HCT116 (cell line): Measurements from ENCODE around the gene CTNNA1. TPM values are rescaled to one million over a fixed set of nuclear protein-coding genes. Genes with fewer than 3 reads are reported as not detected.

ENCODE experiments used
- ATAC-seq: fragments of 200-7000 bp; cut with Tn5 transposase; 2 replicates; pipeline ENCODE4 v1.9.1; 2020; ENCODE audit warnings: mild to moderate bottlenecking, moderate library complexity
- BruUV-seq: library from RNA; stranded (reverse); fragments of 400-500 nt; replicated peaks from 2 replicates; lab custom pipeline; 2021; lab: Mats Ljungman, UMichigan
- CTCF ChIA-PET: fragments of 300-600 bp; sonication (Branson Sonifier 250); formaldehyde crosslinking; loops from one replicate; lab custom pipeline; 2021; ENCODE audit warnings: antibody characterized with exemption; lab: Charles Lee
- POLR2A ChIA-PET: fragments of 300-600, 350-600 bp; sonication (Branson Sonifier 250); formaldehyde crosslinking; loops from one replicate; lab custom pipeline; 2021; ENCODE audit warnings: antibody characterized with exemption; lab: Charles Lee
- RAD21 ChIA-PET, 2 experiments: fragments of 300-600 bp; sonication (Branson Sonifier 250); formaldehyde crosslinking; loops; one replicate each; lab custom pipeline; 2023; ENCODE audit warnings: low total read pairs in 2 of 2; ENCODE audit not compliant: uncharacterized antibody in 2 of 2, unreplicated experiment in 2 of 2, low non-redundant PET in 1 of 2; lab: Charles Lee
- DNase-seq: peaks from one replicate; pipeline ENCODE4 v3.0.0-alpha.2; 2010; ENCODE audit warnings: low read depth, low spot score
- H2AFZ ChIP-seq: fragments of 200-600 bp; shearing (Covaris generic), sonication (generic); 2 replicates; pipeline ENCODE4 v1.6.1; 2017; ENCODE audit warnings: low read depth, mixed run types, mixed read lengths, antibody characterized with exemption, low read length; ENCODE audit not compliant: poor library complexity, severe bottlenecking
- H3K27ac ChIP-seq: 2 replicates; pipeline ENCODE4 v1.5.1; 2012; ENCODE audit warnings: low read depth, low read length
- H3K27me3 ChIP-seq: fragments of 200-600 bp; sonication (generic); 2 replicates; pipeline ENCODE4 v1.6.1; 2016; ENCODE audit warnings: mixed run types, low read length, mixed read lengths; ENCODE audit not compliant: insufficient read depth
- H3K36me3 ChIP-seq, 2 experiments: fragments of 200-500 bp in 1 of 2; fragments of 200-600 bp in 1 of 2; sonication (Bioruptor generic) in 1 of 2; sonication (generic) in 1 of 2; 2 replicates each; pipeline versions ENCODE4 v1.5.1 to v1.6.1; 2014 to 2016; ENCODE audit warnings: low read length in 2 of 2, inconsistent platforms in 1 of 2, mixed read lengths in 1 of 2, mixed run types in 1 of 2; ENCODE audit not compliant: insufficient read depth in 2 of 2, control insufficient read depth in 1 of 2
- H3K4me1 ChIP-seq, 2 experiments: fragments of 200-600 bp in 1 of 2; sonication (generic) in 1 of 2; 2 replicates each; pipeline versions ENCODE4 v1.5.1 to v1.6.1; 2012 to 2017; ENCODE audit warnings: low read length in 2 of 2, inconsistent platforms in 1 of 2, mild to moderate bottlenecking in 1 of 2, mixed read lengths in 1 of 2, mixed run types in 1 of 2, moderate library complexity in 1 of 2; ENCODE audit not compliant: insufficient read depth in 2 of 2, control insufficient read depth in 1 of 2
- H3K4me2 ChIP-seq: fragments of 200-600 bp; sonication (generic); 2 replicates; pipeline ENCODE4 v1.6.1; 2017; ENCODE audit warnings: mixed run types, low read length, mixed read lengths
- H3K4me3 ChIP-seq, 2 experiments: fragments of 200-600 bp in 1 of 2; sonication (generic) in 1 of 2; replicated peaks in 1 of 2; 2 replicates each; pipeline ENCODE4 v1.5.1; 2011 to 2016; ENCODE audit warnings: low read length in 2 of 2, control low read depth in 1 of 2, low read depth in 1 of 2, mild to moderate bottlenecking in 1 of 2, mixed read lengths in 1 of 2, mixed run types in 1 of 2
- H3K79me2 ChIP-seq: fragments of 200-600 bp; sonication (generic); 2 replicates; pipeline ENCODE4 v1.6.1; 2017; ENCODE audit warnings: mild to moderate bottlenecking, mixed run types, low read length, moderate library complexity, mixed read lengths; ENCODE audit not compliant: insufficient read depth
- H3K9ac ChIP-seq: fragments of 200-600 bp; sonication (generic); 2 replicates; pipeline ENCODE4 v1.6.1; 2016; ENCODE audit warnings: low read length, mixed read lengths
- H3K9me2 ChIP-seq: fragments of 200-600 bp; sonication (generic), shearing (Covaris generic); 2 replicates; pipeline ENCODE4 v1.6.1; 2017; ENCODE audit warnings: mixed run types, mild to moderate bottlenecking, moderate library complexity; ENCODE audit not compliant: insufficient read depth
- H3K9me3 ChIP-seq, 2 experiments: fragments of 200-500 bp in 1 of 2; fragments of 200-600 bp in 1 of 2; sonication (Bioruptor generic) in 1 of 2; sonication (generic) in 1 of 2; 2 replicates each; pipeline ENCODE4 v1.6.1; 2014 to 2017; ENCODE audit warnings: low read length in 2 of 2, mixed read lengths in 2 of 2, inconsistent platforms in 1 of 2, low read depth in 1 of 2, mild to moderate bottlenecking in 1 of 2, mixed run types in 1 of 2, moderate library complexity in 1 of 2; ENCODE audit not compliant: control insufficient read depth in 1 of 2, insufficient read depth in 1 of 2
- H4K20me1 ChIP-seq: fragments of 200-600 bp; sonication (generic), shearing (Covaris generic); 2 replicates; pipeline ENCODE4 v1.6.1; 2017; ENCODE audit warnings: mixed run types, mild to moderate bottlenecking, moderate library complexity; ENCODE audit not compliant: insufficient read depth
- ATF3 ChIP-seq: IDR thresholded peaks from 2 replicates; pipeline ENCODE4 v1.6.1; 2012
- CBX3 ChIP-seq: IDR thresholded peaks from 2 replicates; pipeline ENCODE4 v1.6.1; 2012; ENCODE audit warnings: low read depth
- EGR1 ChIP-seq: IDR thresholded peaks from 2 replicates; pipeline ENCODE4 v1.6.1; 2012; ENCODE audit warnings: low read depth
- ELF1 ChIP-seq: IDR thresholded peaks from 2 replicates; pipeline ENCODE4 v1.6.1; 2012; ENCODE audit warnings: low read depth, borderline replicate concordance
- EZH2 ChIP-seq: fragments of 200-600 bp; sonication (generic); IDR thresholded peaks from 2 replicates; pipeline ENCODE4 v1.6.1; 2017; ENCODE audit warnings: antibody characterized with exemption, mixed run types
- EZH2phosphoT487 ChIP-seq: fragments of 200-600 bp; IDR thresholded peaks from 2 replicates; pipeline ENCODE4 v1.6.1; 2018; ENCODE audit warnings: antibody characterized with exemption, borderline replicate concordance
- FOSL1 ChIP-seq: IDR thresholded peaks from 2 replicates; pipeline ENCODE4 v1.6.1; 2012; ENCODE audit warnings: low read depth
- JUND ChIP-seq: IDR thresholded peaks from 2 replicates; pipeline ENCODE4 v1.6.1; 2012
- POLR2AphosphoS5 ChIP-seq: IDR thresholded peaks from 2 replicates; pipeline ENCODE4 v1.6.1; 2011; ENCODE audit warnings: mild to moderate bottlenecking, low read depth, low read length, moderate library complexity
- SIN3A ChIP-seq: IDR thresholded peaks from 2 replicates; pipeline ENCODE4 v1.6.1; 2012; ENCODE audit warnings: low read depth
- SP1 ChIP-seq: IDR thresholded peaks from 2 replicates; pipeline ENCODE4 v1.6.1; 2012; ENCODE audit warnings: low read depth
- TCF7L2 ChIP-seq: IDR thresholded peaks from 2 replicates; pipeline ENCODE4 v1.7.0; 2011; ENCODE audit warnings: borderline replicate concordance, inconsistent platforms; ENCODE audit not compliant: insufficient read depth, insufficient read length; ENCODE audit errors: extremely low read depth
- YY1 ChIP-seq: IDR thresholded peaks from 2 replicates; pipeline ENCODE4 v1.6.1; 2011; ENCODE audit warnings: low read length, low read depth, moderate library complexity, mild to moderate bottlenecking; ENCODE audit not compliant: insufficient replicate concordance; ENCODE audit errors: extremely low read depth
- ZFX ChIP-seq: fragments of 450-650 bp; IDR thresholded peaks from 2 replicates; pipeline ENCODE4 v1.6.1; 2017
- ZNF274 ChIP-seq: fragments of 200-500 bp; sonication (Bioruptor generic); IDR thresholded peaks from 2 replicates; pipeline ENCODE4 v1.6.1; 2014; ENCODE audit warnings: mild to moderate bottlenecking, low read depth, low read length, inconsistent platforms
- intact Hi-C: fragments of 100-400 bp; cut with micrococcal nuclease; formaldehyde crosslinking; loops from 2 replicates; pipeline ENCODE4 v1.10.0; 2022
- total RNA-seq: library from RNA; stranded (reverse); gene quantifications from one replicate; pipeline ENCODE4 v1.2.1, GENCODE V29; 2021; ENCODE audit not compliant: unreplicated experiment
- TF ChIP-seq, protein P1 (sequence below): IDR thresholded peaks from 2 replicates; pipeline ENCODE4 v1.6.1; 2012
- TF ChIP-seq, protein P2 (sequence below): IDR thresholded peaks from 2 replicates; pipeline ENCODE4 v1.6.1; 2011; ENCODE audit warnings: mild to moderate bottlenecking, low read length, moderate library complexity; ENCODE audit not compliant: insufficient replicate concordance; ENCODE audit errors: extremely low read depth

Gene CTNNA1
- total RNA-seq, 1 experiment from 2014 or later = 313 TPM

DNA sequence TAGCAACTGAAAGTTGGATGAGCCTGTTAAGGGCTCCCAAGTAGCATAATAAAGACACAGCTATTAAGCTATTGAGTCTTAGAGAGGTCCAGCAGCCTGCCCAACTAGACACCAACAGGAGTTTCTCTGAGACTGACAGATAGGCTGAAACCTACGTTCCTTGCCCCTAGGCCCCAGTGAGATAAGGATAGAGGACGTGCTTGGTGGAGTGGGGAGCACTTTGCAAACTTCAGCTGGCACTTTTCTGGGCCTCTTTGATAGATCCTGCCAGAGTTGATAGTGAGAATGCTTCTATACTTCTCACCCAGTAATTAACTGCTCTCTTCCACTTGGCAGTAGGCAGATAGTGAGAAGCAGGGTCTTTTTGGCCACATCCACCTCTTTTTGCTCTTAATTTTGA lies 20.8 kb upstream of the CTNNA1 start:
- no peak for DNase-seq
- Histone ChIP-seq H3K27ac (no peak overlapping the region), H4K20me1 (no peaks in the 10 kb centered on the region), H3K4me1 (no peaks in the 10 kb centered on the region), H3K4me2 (no peak overlapping the region), H3K9me2 (no peaks in the 10 kb centered on the region), H3K9me3 (no peaks in the 10 kb centered on the region), H3K36me3 (no peaks in the 10 kb centered on the region), H3K4me3 (no peak overlapping the region), H3K9ac (no peak overlapping the region), H2AFZ (no peak overlapping the region), H3K79me2 (no peaks in the 10 kb centered on the region), H3K27me3 (no peaks in the 10 kb centered on the region)
- no peak for ATAC-seq
- no TSS peak for BruUV-seq
- TF ChIP-seq ATF3 (no peak), EGR1 (no peak), SP1 (no peak), POLR2AphosphoS5 (no peak)
- ChIA-PET RAD21 (no interaction called here), POLR2A (no interaction called here), CTCF (no interaction called here)
- intact Hi-C loops = no loop called here

GRCh38 chr5:138732933-138733332 lies 20.3 kb upstream of the CTNNA1 start:
- Histone ChIP-seq H3K4me2 (no peak overlapping the region), H2AFZ (no peak overlapping the region), H3K27ac (no peak overlapping the region), H3K27me3 (no peaks in the 10 kb centered on the region), H3K9me2 (no peaks in the 10 kb centered on the region), H4K20me1 (no peaks in the 10 kb centered on the region), H3K79me2 (no peaks in the 10 kb centered on the region), H3K4me1 (no peaks in the 10 kb centered on the region), H3K9me3 (no peaks in the 10 kb centered on the region), H3K4me3 (no peak overlapping the region), H3K36me3 (no peaks in the 10 kb centered on the region), H3K9ac (no peak overlapping the region)
- ATAC-seq (no peak), DNase-seq (no peak)
- CTCF ChIA-PET = no interaction called here
- intact Hi-C loops = no loop called here
- no TSS peak for BruUV-seq
- POLR2A ChIA-PET = no interaction called here
- RAD21 ChIA-PET = no interaction called here
- TF ChIP-seq, protein P1, sequence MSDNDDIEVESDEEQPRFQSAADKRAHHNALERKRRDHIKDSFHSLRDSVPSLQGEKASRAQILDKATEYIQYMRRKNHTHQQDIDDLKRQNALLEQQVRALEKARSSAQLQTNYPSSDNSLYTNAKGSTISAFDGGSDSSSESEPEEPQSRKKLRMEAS = no peak
- TF ChIP-seq ZNF274 = no peak
- no peak for TF ChIP-seq ELF1
- TF ChIP-seq ATF3 = no peak
- no peak for TF ChIP-seq FOSL1
- TF ChIP-seq TCF7L2 = no peak
- no peak for TF ChIP-seq SIN3A
- TF ChIP-seq CBX3 = no peak
- TF ChIP-seq JUND = no peak
- no peak for TF ChIP-seq ZFX
- TF ChIP-seq EZH2phosphoT487 = no peak
- TF ChIP-seq POLR2AphosphoS5 = no peak
- TF ChIP-seq, protein P2, sequence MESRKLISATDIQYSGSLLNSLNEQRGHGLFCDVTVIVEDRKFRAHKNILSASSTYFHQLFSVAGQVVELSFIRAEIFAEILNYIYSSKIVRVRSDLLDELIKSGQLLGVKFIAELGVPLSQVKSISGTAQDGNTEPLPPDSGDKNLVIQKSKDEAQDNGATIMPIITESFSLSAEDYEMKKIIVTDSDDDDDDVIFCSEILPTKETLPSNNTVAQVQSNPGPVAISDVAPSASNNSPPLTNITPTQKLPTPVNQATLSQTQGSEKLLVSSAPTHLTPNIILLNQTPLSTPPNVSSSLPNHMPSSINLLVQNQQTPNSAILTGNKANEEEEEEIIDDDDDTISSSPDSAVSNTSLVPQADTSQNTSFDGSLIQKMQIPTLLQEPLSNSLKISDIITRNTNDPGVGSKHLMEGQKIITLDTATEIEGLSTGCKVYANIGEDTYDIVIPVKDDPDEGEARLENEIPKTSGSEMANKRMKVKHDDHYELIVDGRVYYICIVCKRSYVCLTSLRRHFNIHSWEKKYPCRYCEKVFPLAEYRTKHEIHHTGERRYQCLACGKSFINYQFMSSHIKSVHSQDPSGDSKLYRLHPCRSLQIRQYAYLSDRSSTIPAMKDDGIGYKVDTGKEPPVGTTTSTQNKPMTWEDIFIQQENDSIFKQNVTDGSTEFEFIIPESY = no peak
- TF ChIP-seq EZH2 = no peak
- no peak for TF ChIP-seq YY1
